MCF 10A (cell line): ENCODE data around the gene EFCAB12. TPM values are rescaled to one million over a fixed set of nuclear protein-coding genes. Genes with fewer than 3 reads are reported as not detected.

Experiments
- BruUV-seq: library from RNA; stranded (reverse); fragments of 400-500 nt; replicated peaks from 2 replicates; lab custom pipeline; 2021; lab: Mats Ljungman, UMichigan
- CTCF ChIA-PET: fragments of 300-600 bp; sonication (Branson Sonifier 250); formaldehyde crosslinking; extraction: SDS; loops from one replicate; lab custom pipeline; 2021; ENCODE audit warnings: antibody characterized with exemption, inconsistent platforms; lab: Yijun Ruan, JAX
- POLR2A ChIA-PET: fragments of 300-600, 350-650 bp; sonication (Branson Sonifier 250); formaldehyde crosslinking; extraction: SDS; loops from one replicate; lab custom pipeline; 2020; ENCODE audit warnings: antibody characterized with exemption, inconsistent platforms; lab: Yijun Ruan, JAX
- DNase-seq: peaks from one replicate; pipeline ENCODE4 v3.0.0-alpha.2; 2018; ENCODE audit not compliant: unreplicated experiment
- H3K27ac Mint-ChIP-seq: one replicate; pipeline ENCODE4 v1.8.0; 2022; ENCODE audit warnings: mild to moderate bottlenecking, low read depth, mixed read lengths; ENCODE audit not compliant: unreplicated experiment
- H3K27me3 Mint-ChIP-seq: one replicate; pipeline ENCODE4 v1.8.0; 2022; ENCODE audit warnings: mixed read lengths; ENCODE audit not compliant: insufficient read depth, unreplicated experiment
- H3K36me3 Mint-ChIP-seq: one replicate; pipeline ENCODE4 v1.8.0; 2022; ENCODE audit warnings: mild to moderate bottlenecking, moderate library complexity, mixed read lengths; ENCODE audit not compliant: insufficient read depth, unreplicated experiment
- H3K4me1 Mint-ChIP-seq: one replicate; pipeline ENCODE4 v1.8.0; 2022; ENCODE audit warnings: mixed read lengths; ENCODE audit not compliant: insufficient read depth, unreplicated experiment
- H3K4me3 Mint-ChIP-seq: one replicate; pipeline ENCODE4 v1.8.0; 2022; ENCODE audit warnings: mild to moderate bottlenecking, moderate library complexity, mixed read lengths; ENCODE audit not compliant: unreplicated experiment
- H3K9me3 Mint-ChIP-seq: one replicate; pipeline ENCODE4 v1.8.0; 2022; ENCODE audit warnings: mixed read lengths; ENCODE audit not compliant: unreplicated experiment
- CTCF ChIP-seq: fragments of 200-600 bp; IDR thresholded peaks from one replicate; pipeline ENCODE4 v1.8.0; 2022; ENCODE audit warnings: antibody characterized with exemption, mild to moderate bottlenecking; ENCODE audit not compliant: unreplicated experiment
- intact Hi-C: fragments of 100-400 bp; cut with micrococcal nuclease; formaldehyde crosslinking; loops from 2 replicates; pipeline ENCODE4 v1.14.1; 2022
- total RNA-seq: library from RNA; stranded (reverse); gene quantifications from 2 replicates; pipeline ENCODE4 v1.2.3, GENCODE V29; 2022

The EFCAB12 gene
- total RNA-seq, 1 experiment from 2014 or later, result not detected

DNA sequence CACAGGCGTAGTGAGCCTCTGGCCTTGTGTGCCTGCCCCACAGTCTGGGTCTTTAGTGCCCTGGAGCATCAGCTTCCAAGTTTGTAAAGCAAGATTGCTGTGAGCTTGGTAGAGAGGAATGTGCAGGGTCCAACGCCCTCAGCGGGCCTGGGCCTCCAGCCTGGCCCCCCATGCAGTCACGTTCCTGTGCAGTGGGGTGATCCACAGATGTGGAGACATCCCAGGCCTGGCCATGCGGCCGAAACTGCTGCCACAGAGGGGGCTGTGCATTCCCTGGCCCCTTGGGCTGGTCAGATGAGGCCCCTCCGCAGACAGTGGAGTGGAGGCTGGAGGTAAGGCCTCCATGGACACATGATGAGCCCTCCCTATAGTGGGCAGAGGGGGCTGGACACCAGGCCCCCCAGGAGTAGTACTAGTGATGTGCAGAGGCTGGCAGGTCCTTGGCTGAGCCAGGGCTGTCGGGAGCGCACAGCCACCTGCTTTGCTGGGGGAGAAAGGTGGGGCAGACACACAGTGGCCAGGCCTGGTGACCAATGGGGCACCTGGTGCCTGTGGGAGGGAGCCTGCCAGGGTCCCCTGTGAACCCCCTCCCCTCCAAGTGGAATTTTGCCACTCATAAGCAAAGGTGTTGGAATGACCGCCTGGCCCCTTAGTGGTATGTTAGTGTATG, 71.5 kb downstream of the EFCAB12 start:
- BruUV-seq, result no TSS peak
- Mint-ChIP-seq H3K4me3 (no peak overlapping the region), H3K36me3 (no peaks in the 10 kb centered on the region), H3K27ac (peak overlapping the region; percentile 8), H3K9me3 (no peaks in the 10 kb centered on the region), H3K4me1 (no peaks in the 10 kb centered on the region), H3K27me3 (no peaks in the 10 kb centered on the region)
- intact Hi-C loops, result no loop called here
- ChIA-PET POLR2A (no interaction called here), CTCF (no interaction called here)
- no peak for TF ChIP-seq CTCF
- no peak for DNase-seq

DNA sequence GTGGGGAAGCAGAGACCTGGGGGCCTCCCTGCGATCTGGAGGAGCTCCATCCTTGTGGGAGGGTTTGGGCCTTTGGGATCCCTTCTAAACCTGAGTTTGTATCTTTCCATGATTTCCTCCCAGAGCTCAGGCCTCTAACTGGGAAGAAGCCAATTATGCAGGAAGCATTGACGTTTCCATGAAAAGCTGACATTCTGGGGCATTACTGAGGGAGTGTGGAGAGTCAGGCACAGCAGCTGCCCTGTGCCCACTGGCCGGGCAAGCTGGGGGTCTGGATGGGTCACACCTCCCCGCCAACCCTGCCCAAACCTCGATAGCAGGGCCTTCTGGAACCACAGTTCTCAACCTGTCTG, 74.9 kb downstream of the EFCAB12 start:
- Mint-ChIP-seq H3K36me3 (no peaks in the 10 kb centered on the region), H3K4me1 (no peaks in the 10 kb centered on the region), H3K27ac (no peak overlapping the region), H3K9me3 (no peaks in the 10 kb centered on the region), H3K4me3 (no peak overlapping the region), H3K27me3 (no peaks in the 10 kb centered on the region)
- ChIA-PET CTCF (no interaction called here), POLR2A (interaction anchor here (0.9 kb wide), 1 partner anchor 37 kb away, joined by 3 read pairs; a partner anchor contains a TSS)
- no peak for DNase-seq
- intact Hi-C loops, result no loop called here
- TF ChIP-seq CTCF, result no peak
- BruUV-seq, result no TSS peak

GRCh38 chr3:129352650-129353588, 75.5 kb downstream of the EFCAB12 start:
- H3K4me1 Mint-ChIP-seq, result no peaks in the 10 kb centered on the region
- H3K27me3 Mint-ChIP-seq, result no peaks in the 10 kb centered on the region
- H3K36me3 Mint-ChIP-seq, result no peaks in the 10 kb centered on the region
- intact Hi-C loops, result no loop called here
- no peak for DNase-seq
- H3K27ac Mint-ChIP-seq, result no peak overlapping the region
- CTCF ChIA-PET, result interaction anchor here (0.7 kb wide), 1 partner anchor 667 kb away, joined by 3 read pairs; no protein-coding TSS in a partner anchor
- H3K4me3 Mint-ChIP-seq, result no peak overlapping the region
- no TSS peak for BruUV-seq
- POLR2A ChIA-PET, result interaction anchor here (0.8 to 0.9 kb wide), 2 partner anchors 36 to 37 kb away, joined by 3 read pairs; a partner anchor contains a TSS
- TF ChIP-seq CTCF, result no peak
- no peaks in the 10 kb centered on the region for H3K9me3 Mint-ChIP-seq

GRCh38 chr3:129352045-129352444, 76.4 kb downstream of the EFCAB12 start:
- ChIA-PET POLR2A (interaction anchor here (0.8 kb wide), 1 partner anchor 35 kb away, joined by 3 read pairs; no protein-coding TSS in a partner anchor), CTCF (interaction anchor here (0.7 kb wide), 1 partner anchor 36 kb away, joined by 3 read pairs; a partner anchor contains a TSS)
- DNase-seq, result no peak
- no peak for TF ChIP-seq CTCF
- no peak overlapping the region for H3K27ac Mint-ChIP-seq
- H3K4me1 Mint-ChIP-seq, result no peaks in the 10 kb centered on the region
- intact Hi-C loops, result no loop called here
- no peak overlapping the region for H3K4me3 Mint-ChIP-seq
- no peaks in the 10 kb centered on the region for H3K36me3 Mint-ChIP-seq
- H3K27me3 Mint-ChIP-seq, result no peaks in the 10 kb centered on the region
- no TSS peak for BruUV-seq
- H3K9me3 Mint-ChIP-seq, result no peaks in the 10 kb centered on the region
